ENCODE data around the gene SLC27A5. TPM values are rescaled to one million over a fixed set of nuclear protein-coding genes. Genes with fewer than 3 reads are reported as not detected.

The SLC27A5 gene
- total and polyA plus RNA-seq, 9 of the 15 experiments (the other 6 are each of a cell fraction or from before 2014, with no cell fraction given): 42.2 to 318 (median 64.7) TPM

DNA sequence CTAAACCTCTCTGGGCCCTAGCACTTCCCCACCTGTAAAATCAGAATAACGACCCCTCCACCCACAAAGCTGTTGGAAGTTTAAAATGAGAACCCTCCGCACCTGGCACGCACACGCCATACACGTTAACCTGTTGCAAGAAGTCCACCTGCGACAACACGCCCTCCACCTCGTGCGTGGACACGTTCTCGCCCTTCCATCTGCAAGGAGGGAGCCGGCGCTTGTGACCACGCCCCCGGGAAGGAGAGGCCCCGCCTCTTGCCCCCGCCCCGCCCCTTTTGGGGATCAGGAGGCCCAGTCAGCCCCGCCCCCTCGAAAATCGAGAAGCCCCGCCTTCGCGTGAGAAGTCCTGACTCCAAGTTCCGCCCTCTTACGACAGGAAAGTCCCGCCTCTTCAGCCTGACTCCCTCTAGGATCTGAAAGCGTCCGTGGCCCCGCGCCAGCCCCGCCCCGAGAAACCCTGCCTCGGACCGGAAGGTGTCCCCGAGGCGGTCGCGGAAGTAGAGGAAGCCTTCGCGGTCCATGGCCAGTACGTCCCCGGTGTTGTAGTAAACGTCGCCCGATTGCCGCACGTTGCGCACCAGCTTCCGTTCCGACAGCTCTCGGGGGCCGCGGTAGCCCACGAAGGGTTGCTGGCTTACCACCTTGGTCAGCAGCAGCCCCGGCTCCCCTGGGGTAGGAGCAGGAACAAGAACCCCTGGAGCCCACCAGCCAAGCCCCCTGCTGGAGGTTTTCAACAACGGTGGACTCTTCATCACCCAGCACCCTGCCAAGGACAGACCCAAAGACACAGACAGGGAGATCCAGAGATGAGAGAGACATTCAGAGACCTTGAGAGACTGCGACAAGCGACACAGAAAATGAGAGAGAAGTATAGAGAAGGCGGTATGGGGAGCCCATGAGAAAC lies 12.5 kb downstream of the SLC27A5 start (continued):
- TF ChIP-seq XRCC3 (IDR thresholded peaks at IDR 0.05): no peak
- TF ChIP-seq PCBP1 (IDR thresholded peaks at IDR 0.05; ENCODE audit: low read depth, low read length, poor library complexity, severe bottlenecking): no peak
- no peak for TF ChIP-seq XRCC4 (IDR thresholded peaks at IDR 0.05; ENCODE audit: extremely low read depth, insufficient read depth, insufficient read length)
- peak; percentile 38 for TF ChIP-seq PRDM10 (IDR thresholded peaks at IDR 0.05; ENCODE audit: partially characterized antibody)
- TF ChIP-seq THRA (IDR thresholded peaks at IDR 0.05): no peak
- no peak for TF ChIP-seq ZNF212 (CRISPR knock-in tag; IDR thresholded peaks at IDR 0.05)
- peak; percentile 90; the same call in 1 of the 2 replicates for TF ChIP-seq ERF (CRISPR knock-in tag; IDR thresholded peaks at IDR 0.05)
- no peak for TF ChIP-seq JUNB (CRISPR knock-in tag; conservative IDR thresholded peaks at IDR 0.05)
- peak; percentile 75 for TF ChIP-seq SPI1 (IDR thresholded peaks at IDR 0.05; ENCODE audit: borderline replicate concordance, low read depth, low read length)
- TF ChIP-seq, protein P1, sequence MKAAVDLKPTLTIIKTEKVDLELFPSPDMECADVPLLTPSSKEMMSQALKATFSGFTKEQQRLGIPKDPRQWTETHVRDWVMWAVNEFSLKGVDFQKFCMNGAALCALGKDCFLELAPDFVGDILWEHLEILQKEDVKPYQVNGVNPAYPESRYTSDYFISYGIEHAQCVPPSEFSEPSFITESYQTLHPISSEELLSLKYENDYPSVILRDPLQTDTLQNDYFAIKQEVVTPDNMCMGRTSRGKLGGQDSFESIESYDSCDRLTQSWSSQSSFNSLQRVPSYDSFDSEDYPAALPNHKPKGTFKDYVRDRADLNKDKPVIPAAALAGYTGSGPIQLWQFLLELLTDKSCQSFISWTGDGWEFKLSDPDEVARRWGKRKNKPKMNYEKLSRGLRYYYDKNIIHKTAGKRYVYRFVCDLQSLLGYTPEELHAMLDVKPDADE (conservative IDR thresholded peaks at IDR 0.05; ENCODE audit: control insufficient read depth, low read depth, low read length): peak; percentile 78; the same call in 1 of the 2 replicates
- no peak for TF ChIP-seq SMAD2 (IDR thresholded peaks at IDR 0.05; ENCODE audit: low read depth, low read length)
- TF ChIP-seq GTF2A2 (tag; IDR thresholded peaks at IDR 0.05): 0 out of 2 replicates have a peak, but pooled peaks have one; percentile 69
- TF ChIP-seq, protein P2, sequence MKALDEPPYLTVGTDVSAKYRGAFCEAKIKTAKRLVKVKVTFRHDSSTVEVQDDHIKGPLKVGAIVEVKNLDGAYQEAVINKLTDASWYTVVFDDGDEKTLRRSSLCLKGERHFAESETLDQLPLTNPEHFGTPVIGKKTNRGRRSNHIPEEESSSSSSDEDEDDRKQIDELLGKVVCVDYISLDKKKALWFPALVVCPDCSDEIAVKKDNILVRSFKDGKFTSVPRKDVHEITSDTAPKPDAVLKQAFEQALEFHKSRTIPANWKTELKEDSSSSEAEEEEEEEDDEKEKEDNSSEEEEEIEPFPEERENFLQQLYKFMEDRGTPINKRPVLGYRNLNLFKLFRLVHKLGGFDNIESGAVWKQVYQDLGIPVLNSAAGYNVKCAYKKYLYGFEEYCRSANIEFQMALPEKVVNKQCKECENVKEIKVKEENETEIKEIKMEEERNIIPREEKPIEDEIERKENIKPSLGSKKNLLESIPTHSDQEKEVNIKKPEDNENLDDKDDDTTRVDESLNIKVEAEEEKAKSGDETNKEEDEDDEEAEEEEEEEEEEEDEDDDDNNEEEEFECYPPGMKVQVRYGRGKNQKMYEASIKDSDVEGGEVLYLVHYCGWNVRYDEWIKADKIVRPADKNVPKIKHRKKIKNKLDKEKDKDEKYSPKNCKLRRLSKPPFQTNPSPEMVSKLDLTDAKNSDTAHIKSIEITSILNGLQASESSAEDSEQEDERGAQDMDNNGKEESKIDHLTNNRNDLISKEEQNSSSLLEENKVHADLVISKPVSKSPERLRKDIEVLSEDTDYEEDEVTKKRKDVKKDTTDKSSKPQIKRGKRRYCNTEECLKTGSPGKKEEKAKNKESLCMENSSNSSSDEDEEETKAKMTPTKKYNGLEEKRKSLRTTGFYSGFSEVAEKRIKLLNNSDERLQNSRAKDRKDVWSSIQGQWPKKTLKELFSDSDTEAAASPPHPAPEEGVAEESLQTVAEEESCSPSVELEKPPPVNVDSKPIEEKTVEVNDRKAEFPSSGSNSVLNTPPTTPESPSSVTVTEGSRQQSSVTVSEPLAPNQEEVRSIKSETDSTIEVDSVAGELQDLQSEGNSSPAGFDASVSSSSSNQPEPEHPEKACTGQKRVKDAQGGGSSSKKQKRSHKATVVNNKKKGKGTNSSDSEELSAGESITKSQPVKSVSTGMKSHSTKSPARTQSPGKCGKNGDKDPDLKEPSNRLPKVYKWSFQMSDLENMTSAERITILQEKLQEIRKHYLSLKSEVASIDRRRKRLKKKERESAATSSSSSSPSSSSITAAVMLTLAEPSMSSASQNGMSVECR (CRISPR knock-in tag; IDR thresholded peaks at IDR 0.05): peak; percentile 87; the same call in 1 of the 2 replicates

Measured in K562 (cell line).